Spleen (tissue), 11 donors: ENCODE measurements around the gene MED25. TPM values are rescaled to one million over a fixed set of nuclear protein-coding genes. Genes with fewer than 3 reads are reported as not detected.

ENCODE experiments used
- DNase-seq: peaks from one replicate; pipeline ENCODE4 v3.0.0-alpha.2; 2020
- H3K27ac ChIP-seq, 8 donors: fragments of 200-600 bp; sonication (generic) in 7 of 8; 1 replicate in 4 of 8; 2 replicates in 4 of 8; pipeline versions ENCODE4 v1.5.0 to v1.8.0; 2016 to 2021; ENCODE audit warnings: inconsistent platforms in 4 of 8, mild to moderate bottlenecking in 4 of 8, moderate library complexity in 1 of 8
- H3K27me3 ChIP-seq, 7 donors: fragments of 200-600 bp; sonication (generic) in 6 of 7; replicated peaks in 1 of 7; 1 replicate in 4 of 7; 2 replicates in 3 of 7; pipeline versions ENCODE4 v1.5.0 to v1.8.0; 2016 to 2021; ENCODE audit warnings: inconsistent platforms in 3 of 7, mild to moderate bottlenecking in 1 of 7
- H3K36me3 ChIP-seq, 6 donors: fragments of 200-600 bp; sonication (generic) in 5 of 6; 1 replicate in 4 of 6; 2 replicates in 2 of 6; pipeline versions ENCODE4 v1.5.0 to v1.8.0; 2016 to 2021; ENCODE audit warnings: inconsistent platforms in 2 of 6
- H3K4me1 ChIP-seq, 6 donors: fragments of 200-600 bp; sonication (generic) in 5 of 6; 1 replicate in 3 of 6; 2 replicates in 3 of 6; pipeline versions ENCODE4 v1.5.0 to v1.8.0; 2016 to 2021; ENCODE audit warnings: inconsistent platforms in 3 of 6
- H3K4me3 ChIP-seq, 8 donors: fragments of 200-600 bp; sonication (generic) in 7 of 8; 1 replicate in 4 of 8; 2 replicates in 4 of 8; pipeline versions ENCODE4 v1.5.0 to v1.8.0; 2016 to 2021; ENCODE audit warnings: inconsistent platforms in 4 of 8, mild to moderate bottlenecking in 4 of 8, moderate library complexity in 2 of 8
- H3K9me3 ChIP-seq, 8 donors: fragments of 200-600 bp; sonication (generic) in 7 of 8; 1 replicate in 4 of 8; 2 replicates in 4 of 8; pipeline versions ENCODE4 v1.5.0 to v1.8.0; 2016 to 2021; ENCODE audit warnings: inconsistent platforms in 4 of 8
- POLR2A ChIP-seq, 3 donors: fragments of 450-650 bp; IDR thresholded peaks; one replicate each; pipeline ENCODE4 v1.5.1; 2017; ENCODE audit warnings: antibody characterized with exemption in 3 of 3, mild to moderate bottlenecking in 1 of 3
- POLR2AphosphoS5 ChIP-seq, 3 donors: sonication (generic); formaldehyde crosslinking; IDR thresholded peaks; one replicate each; pipeline ENCODE4 v1.5.1; 2017; ENCODE audit warnings: antibody characterized with exemption in 3 of 3
- WGBS, 5 donors: extraction: QIAGEN DNeasy Blood & Tissue Kit in 3 of 5; methylation state at CpG; one replicate each; pipeline versions ENCODE4 v1.1.5 to v1.1.7; 2013 to 2018; 5-methylcytosine and 5-hydroxymethylcytosine counted together
- intact Hi-C: fragments of 100-400 bp; cut with DNase I; formaldehyde crosslinking; loops from one replicate; pipeline ENCODE4 v1.15.0; 2023; ENCODE audit warnings: low total_unique reads
- polyA plus RNA-seq, 3 donors: library from polyadenylated mRNA; stranded (reverse); fragments of 200-250 nt; gene quantifications; one replicate each; pipeline ENCODE4 v1.2.1, GENCODE V29; 2013
- total RNA-seq, 7 donors: library from RNA; depleted of rRNA in 3 of 7; stranded (reverse); fragments of >200 nt in 3 of 7; fragmentation: NEBNext Ultra II Directional in 4 of 7; extraction: Animal tissue kit (Norgen Biotek cat#: 25700) in 4 of 7; gene quantifications; one replicate each; pipeline versions ENCODE4 v1.1.0 to v1.2.1, GENCODE V29; 2016 to 2021
- TF ChIP-seq, protein P1 (sequence below), 11 experiments: fragments of 200-600 bp in 7 of 11; fragments of 450-650 bp in 4 of 11; sonication (generic) in 4 of 11; IDR thresholded peaks in 8 of 11; conservative IDR thresholded peaks in 3 of 11; 1 replicate in 7 of 11; 2 replicates in 4 of 11; pipeline versions ENCODE4 v1.4.0 to v1.8.0; 2016 to 2021; ENCODE audit warnings: antibody characterized with exemption in 11 of 11, inconsistent platforms in 4 of 11, mild to moderate bottlenecking in 1 of 11
- donor health status: healthy with polysubstance abuse.
- donor health status: DM: no; HTN: no; CAD: no; lungs with moderate emphysema.
- donor health status: DM: no; HTN: no; CAD: no.
- donor health status: Bipolar disorder and iron deficiency.
- donor health status: healthy.
- donor health status: DM: no; HTN: no; CAD: no.
- donor health status: DM: yes; HTN: yes; CAD: no.

The MED25 gene
- total and polyA plus RNA-seq, 10 donors, result 26.6 to 61.0 (median 44.9) TPM

DNA sequence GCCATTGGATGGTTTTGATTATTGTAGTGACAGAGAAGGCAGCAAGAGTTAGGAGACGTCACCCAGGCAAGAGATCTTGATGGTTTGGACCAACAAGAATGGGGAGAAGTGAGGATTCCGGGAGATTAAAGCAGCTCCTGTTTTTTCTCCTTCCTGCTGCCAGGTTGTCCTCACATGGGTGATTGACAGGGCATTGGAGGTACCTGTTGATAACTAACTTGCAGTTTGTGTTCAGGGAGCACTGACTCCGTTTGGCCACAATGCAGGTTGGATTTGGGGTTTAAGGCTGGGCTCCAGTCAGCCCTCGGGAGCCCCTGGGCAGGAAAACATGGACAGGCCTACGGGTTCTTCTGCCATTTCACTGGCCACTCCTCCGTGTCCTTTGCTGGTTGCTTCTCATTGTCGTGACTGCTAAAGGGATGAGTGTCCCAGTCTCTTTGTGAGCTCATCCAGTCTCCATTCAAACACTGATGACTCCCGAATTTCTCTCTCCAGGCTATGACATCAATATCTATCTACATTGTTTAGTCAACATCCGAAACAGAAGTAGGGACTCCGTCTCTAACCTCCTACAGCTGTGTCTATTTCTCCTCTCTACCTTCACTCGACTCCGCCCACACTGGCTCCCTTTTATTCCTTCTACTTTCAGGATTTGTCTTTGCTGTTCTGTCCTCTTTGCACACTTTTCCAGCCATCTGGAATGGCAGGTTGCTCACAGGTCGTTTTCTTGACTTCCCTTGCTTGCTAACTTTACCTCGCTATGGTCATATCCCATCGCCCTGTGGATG, 31.5 kb downstream of the MED25 start:
- TF ChIP-seq POLR2AphosphoS5 (IDR thresholded peaks at IDR 0.05), result no peak
- no peak for DNase-seq
- H3K9me3 ChIP-seq, result peaks cover 0 to 6% (median 0%) of the 10 kb centered on the region in 8 donors
- peaks cover 0 to 5% (median 0%) of the 10 kb centered on the region in 7 donors for H3K27me3 ChIP-seq
- WGBS, 5 donors, result 88 to 92% (median 91%) methylated on average over 15 of the region's 15 CpGs
- intact Hi-C loops, result no loop called here
- H3K4me3 ChIP-seq, result peak overlapping the region in 4 of 8 donors; percentile 76 to 95 (median 86)
- H3K36me3 ChIP-seq, result peaks cover 0 to 6% (median 3%) of the 10 kb centered on the region in 6 donors
- H3K4me1 ChIP-seq, result peaks cover 14 to 74% (median 51%) of the 10 kb centered on the region in 6 donors
- H3K27ac ChIP-seq, result peak overlapping the region in 6 of 8 donors; percentile 97 to 100 (median 99)

DNA sequence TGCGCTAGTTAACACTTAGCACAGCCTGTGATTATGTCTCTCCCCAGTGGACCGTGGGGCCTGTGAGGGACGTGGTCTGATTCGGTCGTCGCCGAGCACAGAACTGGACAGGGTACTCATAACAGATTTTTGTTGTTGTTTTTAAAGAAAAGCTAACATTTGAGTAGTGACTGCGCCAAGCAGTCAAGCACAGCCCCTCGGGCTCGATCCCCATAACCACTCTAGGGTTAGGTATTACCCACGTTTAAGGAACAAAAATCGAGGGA, 32.1 kb downstream of the MED25 start:
- Histone ChIP-seq H3K27ac (peak overlapping the region; percentile 97 to 100 (median 99)), H3K4me1 (peaks cover 14 to 74% (median 48%) of the 10 kb centered on the region in 6 donors), H3K4me3 (peak overlapping the region; percentile 72 to 95 (median 78)), H3K27me3 (peaks cover 0 to 5% (median 0%) of the 10 kb centered on the region in 7 donors), H3K9me3 (peaks cover 0 to 6% (median 0%) of the 10 kb centered on the region in 8 donors), H3K36me3 (peaks cover 0 to 11% (median 8%) of the 10 kb centered on the region in 6 donors)
- intact Hi-C loops, result no loop called here
- DNase-seq, result peak; percentile 82
- WGBS, 5 donors, result 61 to 65% (median 62%) methylated on average over 12 of the region's 12 CpGs
- no peak for TF ChIP-seq POLR2AphosphoS5 (IDR thresholded peaks at IDR 0.05)
- TF ChIP-seq, protein P1, sequence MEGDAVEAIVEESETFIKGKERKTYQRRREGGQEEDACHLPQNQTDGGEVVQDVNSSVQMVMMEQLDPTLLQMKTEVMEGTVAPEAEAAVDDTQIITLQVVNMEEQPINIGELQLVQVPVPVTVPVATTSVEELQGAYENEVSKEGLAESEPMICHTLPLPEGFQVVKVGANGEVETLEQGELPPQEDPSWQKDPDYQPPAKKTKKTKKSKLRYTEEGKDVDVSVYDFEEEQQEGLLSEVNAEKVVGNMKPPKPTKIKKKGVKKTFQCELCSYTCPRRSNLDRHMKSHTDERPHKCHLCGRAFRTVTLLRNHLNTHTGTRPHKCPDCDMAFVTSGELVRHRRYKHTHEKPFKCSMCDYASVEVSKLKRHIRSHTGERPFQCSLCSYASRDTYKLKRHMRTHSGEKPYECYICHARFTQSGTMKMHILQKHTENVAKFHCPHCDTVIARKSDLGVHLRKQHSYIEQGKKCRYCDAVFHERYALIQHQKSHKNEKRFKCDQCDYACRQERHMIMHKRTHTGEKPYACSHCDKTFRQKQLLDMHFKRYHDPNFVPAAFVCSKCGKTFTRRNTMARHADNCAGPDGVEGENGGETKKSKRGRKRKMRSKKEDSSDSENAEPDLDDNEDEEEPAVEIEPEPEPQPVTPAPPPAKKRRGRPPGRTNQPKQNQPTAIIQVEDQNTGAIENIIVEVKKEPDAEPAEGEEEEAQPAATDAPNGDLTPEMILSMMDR (IDR thresholded peaks at IDR 0.05 in 8 of 11, conservative IDR thresholded peaks at IDR 0.05 in 3 of 11), result no peak
- no peak for TF ChIP-seq POLR2A (IDR thresholded peaks at IDR 0.05)

DNA sequence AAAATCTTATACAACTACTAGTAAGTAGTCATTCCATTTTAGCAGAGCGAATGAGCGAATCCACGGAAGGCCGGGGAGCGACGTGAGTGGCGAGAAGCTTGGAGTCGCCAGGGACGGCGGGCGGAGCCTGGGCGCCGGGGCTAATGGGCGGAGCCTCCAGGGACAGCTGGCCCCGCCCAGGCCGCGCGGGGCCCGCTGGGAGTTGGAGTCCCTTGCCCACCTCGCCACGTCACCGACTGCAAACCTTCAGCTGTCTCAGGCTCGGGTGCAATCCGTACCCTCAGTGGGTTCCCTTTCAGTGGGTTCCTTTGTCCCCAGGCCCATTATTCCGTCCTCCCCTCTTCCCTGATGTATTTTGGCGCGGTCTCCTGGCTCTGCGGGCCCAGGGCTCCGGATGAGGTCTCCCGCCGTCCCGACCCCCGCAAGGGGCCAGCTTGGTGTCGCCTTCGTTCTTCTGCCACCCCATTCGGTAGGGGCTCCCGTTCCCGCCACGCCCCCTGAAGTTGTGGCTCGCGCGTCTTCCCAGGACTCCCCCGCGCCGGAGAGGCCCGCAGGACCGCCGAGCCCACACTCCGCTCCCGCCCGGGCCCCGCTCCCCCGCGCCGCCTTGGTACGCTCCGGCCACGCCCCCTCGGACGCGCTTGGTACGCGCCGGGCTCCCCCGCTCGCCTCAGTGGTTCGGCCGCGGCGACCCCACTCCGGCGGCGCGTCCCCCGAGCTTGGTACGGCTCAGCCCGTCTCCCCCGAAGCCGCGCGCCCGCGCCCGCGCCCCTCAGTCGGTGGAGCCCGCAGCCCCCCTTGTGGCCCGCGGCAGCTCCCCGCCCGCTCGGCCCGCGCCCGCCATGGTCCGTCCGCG, 32.6 kb downstream of the MED25 start, which contains the start of gene PTOV1:
PTOV1 (plus strand) TSS at position 673 of the 856 bp plus-strand sequence.
- H3K27me3 ChIP-seq, result peaks cover 0 to 5% (median 0%) of the 10 kb centered on the region in 7 donors
- intact Hi-C loops, result no loop called here
- TF ChIP-seq, protein P1 (IDR thresholded peaks at IDR 0.05 in 8 of 11, conservative IDR thresholded peaks at IDR 0.05 in 3 of 11), result no peak
- TF ChIP-seq POLR2AphosphoS5 (IDR thresholded peaks at IDR 0.05) (peak; percentile 92 to 94 (median 94)), POLR2A (IDR thresholded peaks at IDR 0.05) (peak; percentile 42 to 81 (median 43))
- DNase-seq, result peak; percentile 97
- H3K4me1 ChIP-seq, result peaks cover 14 to 74% (median 49%) of the 10 kb centered on the region in 6 donors
- H3K9me3 ChIP-seq, result peaks cover 0 to 6% (median 0%) of the 10 kb centered on the region in 8 donors
- H3K4me3 ChIP-seq, result peak within 1 kb of the TSS; percentile 72 to 95 (median 78)
- 1 to 2% (median 1%) methylated on average over 29 to 98 of the region's 98 CpGs for WGBS, 5 donors
- H3K36me3 ChIP-seq, result peaks cover 0 to 17% (median 13%) of the 10 kb centered on the region in 6 donors
- H3K27ac ChIP-seq, result peak within 1 kb of the TSS; percentile 97 to 100 (median 99)

DNA sequence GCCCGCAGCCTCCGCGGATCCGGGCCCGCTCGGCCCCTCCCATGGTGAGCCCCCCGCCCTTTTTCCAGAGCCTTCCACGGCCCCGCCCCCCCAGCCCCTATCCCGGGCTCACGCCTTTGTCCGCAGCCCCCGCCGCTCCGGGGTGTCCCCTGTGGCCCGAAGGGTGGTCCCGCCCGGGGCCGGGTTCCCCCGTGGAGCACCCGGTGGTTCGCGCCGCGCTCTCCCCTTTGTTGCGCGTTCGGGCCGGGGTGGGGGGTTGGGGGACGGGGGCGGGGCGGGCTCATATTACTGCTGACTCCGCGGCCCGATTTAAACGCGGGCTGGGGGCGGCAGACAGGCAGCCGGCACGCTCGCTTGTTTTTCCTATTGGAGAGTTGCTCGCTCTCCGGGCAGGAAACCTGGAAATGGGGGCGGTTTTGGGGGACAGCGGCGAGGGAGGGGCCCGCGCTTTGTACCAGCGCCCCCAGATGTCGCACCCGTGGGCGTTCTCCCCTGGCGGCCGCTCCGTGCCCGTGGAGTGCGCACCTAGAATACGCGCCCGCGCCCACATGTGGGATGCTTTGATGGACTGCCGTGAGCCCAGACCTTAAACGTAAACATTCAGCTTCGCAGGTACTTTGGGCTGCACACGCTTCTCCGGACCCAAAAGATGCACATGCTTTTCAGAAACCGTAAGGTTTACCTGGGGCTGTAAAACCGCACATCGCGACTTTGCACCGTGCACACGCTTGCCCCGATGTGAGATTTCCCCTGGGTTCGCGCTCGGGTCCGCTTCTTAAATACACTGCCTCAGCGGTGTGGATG, 33.6 kb downstream of the MED25 start:
- Histone ChIP-seq H3K36me3 (peaks cover 0 to 26% (median 22%) of the 10 kb centered on the region in 6 donors), H3K9me3 (peaks cover 0 to 6% (median 0%) of the 10 kb centered on the region in 8 donors), H3K27ac (peak overlapping the region; percentile 97 to 100 (median 99)), H3K4me1 (peaks cover 14 to 80% (median 50%) of the 10 kb centered on the region in 6 donors), H3K4me3 (peak overlapping the region; percentile 72 to 95 (median 78)), H3K27me3 (peaks cover 0 to 5% (median 0%) of the 10 kb centered on the region in 7 donors)
- intact Hi-C loops, result no loop called here
- peak in 2 of 3 donors; percentile 46 to 56 for TF ChIP-seq POLR2AphosphoS5 (IDR thresholded peaks at IDR 0.05)
- TF ChIP-seq, protein P1 (IDR thresholded peaks at IDR 0.05 in 8 of 11, conservative IDR thresholded peaks at IDR 0.05 in 3 of 11), result no peak
- DNase-seq, result peak; percentile 89
- 2 to 8% (median 3%) methylated on average over 21 to 78 of the region's 78 CpGs for WGBS, 5 donors
